ENCODE measurements around the gene PCCA.

DNA sequence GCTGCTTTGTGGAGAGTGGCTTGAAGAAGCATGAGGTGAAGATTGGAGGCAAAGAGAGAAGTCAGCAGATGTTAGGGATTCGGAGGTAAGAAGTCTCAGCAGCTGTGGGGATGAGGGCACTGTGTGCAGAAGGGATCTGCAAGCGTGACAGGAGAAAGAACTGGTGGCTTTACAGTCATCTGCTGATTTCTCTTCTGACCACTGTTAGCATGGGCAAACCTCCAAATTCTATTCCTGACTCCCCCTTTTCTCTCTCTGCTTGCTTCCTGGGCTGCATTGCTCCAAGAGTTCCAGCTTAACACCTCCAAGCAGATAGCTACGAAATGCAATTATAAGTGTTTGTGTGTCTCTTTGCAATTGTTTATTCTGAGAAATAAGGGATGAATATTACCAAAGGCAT, 340.1 kb downstream of the PCCA start:
- TF ChIP-seq YY1 (IDR thresholded peaks at IDR 0.05; ENCODE audit: low read depth) = no peak
- no peak for TF ChIP-seq CTCF (IDR thresholded peaks at IDR 0.05)
- TF ChIP-seq, protein P1, sequence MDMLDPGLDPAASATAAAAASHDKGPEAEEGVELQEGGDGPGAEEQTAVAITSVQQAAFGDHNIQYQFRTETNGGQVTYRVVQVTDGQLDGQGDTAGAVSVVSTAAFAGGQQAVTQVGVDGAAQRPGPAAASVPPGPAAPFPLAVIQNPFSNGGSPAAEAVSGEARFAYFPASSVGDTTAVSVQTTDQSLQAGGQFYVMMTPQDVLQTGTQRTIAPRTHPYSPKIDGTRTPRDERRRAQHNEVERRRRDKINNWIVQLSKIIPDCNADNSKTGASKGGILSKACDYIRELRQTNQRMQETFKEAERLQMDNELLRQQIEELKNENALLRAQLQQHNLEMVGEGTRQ (IDR thresholded peaks at IDR 0.05; ENCODE audit: borderline replicate concordance, low read depth, low read length) = no peak
